ENCODE results near the gene RORC. TPM values are rescaled to one million over a fixed set of nuclear protein-coding genes. Genes with fewer than 3 reads are reported as not detected.
"Not testable (repeated sequence)": the region's sequence is repeated elsewhere in the genome, so short reads cannot be mapped to it uniquely, and the experiment has no call there.

Gene RORC
- 1 to 10 TPM; 1.3 to 1.5 TPM for total RNA-seq

DNA sequence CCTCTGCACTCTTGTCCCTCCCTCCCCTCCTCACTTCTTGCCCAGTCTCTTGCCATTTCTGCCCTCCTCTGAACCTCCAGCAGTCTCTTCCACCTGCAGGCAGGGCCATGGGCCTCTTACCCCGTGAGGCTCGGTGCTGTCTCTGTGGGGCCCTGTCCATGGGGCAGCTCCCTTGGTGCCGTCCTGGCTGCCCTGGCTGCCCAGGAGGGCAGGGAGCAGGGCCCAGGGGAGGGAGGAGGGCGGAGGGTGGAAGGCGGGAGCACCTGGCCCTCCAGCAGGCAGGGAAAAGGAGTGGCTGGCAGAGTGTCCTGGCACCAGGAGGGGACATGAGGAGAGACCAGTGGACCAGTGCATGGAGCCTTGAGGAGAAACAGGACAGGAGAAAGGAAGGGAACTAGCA, at the start of gene RORC:
RORC (minus strand) TSS at position 198 of the 400 bp plus-strand sequence; CDS start at position 160, 38 bp downstream.
- TF ChIP-seq, protein P1, sequence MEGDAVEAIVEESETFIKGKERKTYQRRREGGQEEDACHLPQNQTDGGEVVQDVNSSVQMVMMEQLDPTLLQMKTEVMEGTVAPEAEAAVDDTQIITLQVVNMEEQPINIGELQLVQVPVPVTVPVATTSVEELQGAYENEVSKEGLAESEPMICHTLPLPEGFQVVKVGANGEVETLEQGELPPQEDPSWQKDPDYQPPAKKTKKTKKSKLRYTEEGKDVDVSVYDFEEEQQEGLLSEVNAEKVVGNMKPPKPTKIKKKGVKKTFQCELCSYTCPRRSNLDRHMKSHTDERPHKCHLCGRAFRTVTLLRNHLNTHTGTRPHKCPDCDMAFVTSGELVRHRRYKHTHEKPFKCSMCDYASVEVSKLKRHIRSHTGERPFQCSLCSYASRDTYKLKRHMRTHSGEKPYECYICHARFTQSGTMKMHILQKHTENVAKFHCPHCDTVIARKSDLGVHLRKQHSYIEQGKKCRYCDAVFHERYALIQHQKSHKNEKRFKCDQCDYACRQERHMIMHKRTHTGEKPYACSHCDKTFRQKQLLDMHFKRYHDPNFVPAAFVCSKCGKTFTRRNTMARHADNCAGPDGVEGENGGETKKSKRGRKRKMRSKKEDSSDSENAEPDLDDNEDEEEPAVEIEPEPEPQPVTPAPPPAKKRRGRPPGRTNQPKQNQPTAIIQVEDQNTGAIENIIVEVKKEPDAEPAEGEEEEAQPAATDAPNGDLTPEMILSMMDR (IDR thresholded peaks at IDR 0.05) = no peak
- H3K4me3 Mint-ChIP-seq = no peak within 1 kb of the TSS
- H3K27ac Mint-ChIP-seq = peak within 1 kb of the TSS; percentile 35
- H3K27me3 Mint-ChIP-seq = no peaks in the 10 kb centered on the region
- intact Hi-C loops (cut with micrococcal nuclease) = loop anchor here (10.0 kb wide), 1 partner anchor 237 kb away; no protein-coding TSS in a partner anchor
- no peaks in the 10 kb centered on the region for H3K36me3 Mint-ChIP-seq (ENCODE audit: low read depth)
- ATAC-seq (no peak), DNase-seq (no peak)
- H3K4me1 Mint-ChIP-seq (ENCODE audit: low read depth) = peaks cover 72% of the 10 kb centered on the region
- no peaks in the 10 kb centered on the region for H3K9me3 Mint-ChIP-seq
- ChIA-PET CTCF (interaction anchor here (1.9 kb wide), 1 partner anchor 57 kb away, joined by 4 read pairs; no protein-coding TSS in a partner anchor), POLR2A (no interaction called here)

DNA sequence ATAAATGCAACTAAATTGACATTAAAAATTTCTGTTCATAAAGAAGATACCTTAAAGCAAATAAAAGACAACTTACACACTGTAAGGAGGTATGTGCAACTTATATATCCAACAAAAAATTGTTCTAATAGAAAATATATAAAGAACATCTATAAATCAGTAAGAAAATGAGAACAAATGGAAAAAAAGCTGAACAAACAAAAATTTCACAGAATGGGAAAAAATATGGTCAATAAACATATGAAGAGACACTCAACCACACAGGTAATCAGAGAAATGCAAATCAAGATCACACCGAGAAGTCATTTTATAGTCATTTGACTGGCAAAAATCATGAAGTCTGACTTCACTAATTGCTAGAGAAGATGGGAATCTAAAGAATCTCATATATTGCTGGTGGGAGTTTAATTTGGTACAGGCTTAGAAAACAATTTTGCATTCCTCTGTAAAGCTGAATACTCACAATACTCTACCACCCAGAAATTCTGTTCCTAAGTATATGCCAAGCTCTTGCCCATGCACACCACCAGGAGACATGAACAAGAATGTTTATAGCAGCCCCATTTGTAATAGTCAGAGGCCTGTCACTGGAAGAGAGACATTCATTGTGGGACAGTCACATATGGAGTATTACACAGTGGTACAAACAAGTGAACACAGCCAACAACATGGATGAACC, 44.0 kb upstream of the RORC start:
- ATAC-seq = no peak
- no peak overlapping the region for H3K4me3 Mint-ChIP-seq
- peaks cover 13% of the 10 kb centered on the region for H3K4me1 Mint-ChIP-seq (ENCODE audit: low read depth)
- peaks cover 21% of the 10 kb centered on the region for H3K36me3 Mint-ChIP-seq (ENCODE audit: low read depth)
- ChIA-PET CTCF (interaction anchor here (0.8 to 2.0 kb wide), 3 partner anchors 9 to 126 kb away, joined by 3 to 5 read pairs (median 3); no protein-coding TSS in a partner anchor), POLR2A (interaction anchor here (0.6 kb wide), 1 partner anchor 371 kb away, joined by 3 read pairs; no protein-coding TSS in a partner anchor)
- H3K27me3 Mint-ChIP-seq = no peaks in the 10 kb centered on the region
- no peaks in the 10 kb centered on the region for H3K9me3 Mint-ChIP-seq
- H3K27ac Mint-ChIP-seq = peak overlapping the region; percentile 26
- no peak for DNase-seq
- TF ChIP-seq, protein P1 (IDR thresholded peaks at IDR 0.05) = no peak
- intact Hi-C loops (cut with micrococcal nuclease) = no loop called here

DNA sequence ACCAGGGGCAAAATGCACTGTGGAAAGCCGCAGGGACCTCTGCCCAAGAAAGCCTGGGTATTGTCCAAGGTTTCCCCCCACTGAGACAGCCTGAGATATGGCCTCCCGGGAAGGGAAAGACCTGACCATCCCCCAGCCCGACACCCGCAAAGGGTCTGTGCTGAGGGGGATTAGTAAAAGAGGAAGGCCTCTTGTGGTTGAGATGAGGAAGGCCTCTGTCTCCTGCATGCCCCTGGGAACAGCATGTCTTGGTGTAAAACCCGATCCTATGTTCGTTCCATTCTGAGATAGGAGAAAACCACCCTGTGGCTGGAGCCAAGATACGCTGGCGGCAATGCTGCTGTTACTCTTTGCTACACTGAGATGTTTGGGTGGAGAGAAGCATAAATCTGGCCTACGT, 41.2 kb upstream of the RORC start:
- Mint-ChIP-seq H3K36me3 (ENCODE audit: low read depth) (peaks cover 19% of the 10 kb centered on the region), H3K4me1 (ENCODE audit: low read depth) (peaks cover 20% of the 10 kb centered on the region)
- POLR2A ChIA-PET; ATAC-seq; H3K4me3 Mint-ChIP-seq; H3K27ac Mint-ChIP-seq; H3K9me3 Mint-ChIP-seq; intact Hi-C loops (cut with micrococcal nuclease); CTCF ChIA-PET; H3K27me3 Mint-ChIP-seq; DNase-seq: not testable (repeated sequence)

DNA sequence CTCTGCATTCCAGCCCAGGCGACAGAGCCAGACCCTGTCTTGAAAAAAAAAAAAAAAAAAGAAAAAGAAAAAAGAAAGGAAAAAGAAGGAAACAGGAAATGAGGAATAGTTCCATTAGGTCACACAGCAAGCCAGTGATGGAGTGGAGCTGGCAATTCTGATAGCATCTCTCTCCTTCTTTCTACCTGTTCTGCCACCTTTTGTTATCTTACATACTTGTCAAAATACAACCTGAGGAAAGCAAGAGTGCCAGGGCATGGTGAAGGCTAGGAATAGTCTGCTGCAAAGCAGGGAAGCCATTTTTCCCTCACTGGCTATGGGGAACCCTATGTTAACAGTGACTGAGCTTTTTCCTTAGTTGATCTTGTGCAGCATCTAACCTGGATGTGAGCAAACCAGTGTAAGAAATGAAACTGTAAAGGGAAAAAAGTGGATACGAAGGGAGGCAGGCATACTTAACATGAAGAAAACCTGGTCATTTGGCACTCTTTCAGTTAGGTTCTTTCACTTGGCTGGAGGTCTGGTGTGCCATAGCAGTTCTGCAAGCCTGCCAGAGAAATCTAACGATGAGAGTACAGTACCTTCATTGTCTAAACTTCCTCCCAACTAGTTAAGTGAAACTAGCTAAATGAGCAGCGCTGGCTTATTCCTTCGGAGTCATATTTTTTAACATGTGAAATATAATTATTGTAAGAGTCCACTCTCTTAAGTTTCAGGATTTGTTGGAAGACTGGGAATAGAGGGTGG, 39.9 kb upstream of the RORC start:
- no peak for ATAC-seq
- no peak overlapping the region for H3K4me3 Mint-ChIP-seq
- peaks cover 16% of the 10 kb centered on the region for H3K36me3 Mint-ChIP-seq (ENCODE audit: low read depth)
- POLR2A ChIA-PET = no interaction called here
- TF ChIP-seq, protein P1 (IDR thresholded peaks at IDR 0.05) = no peak
- H3K4me1 Mint-ChIP-seq (ENCODE audit: low read depth) = peaks cover 22% of the 10 kb centered on the region
- CTCF ChIA-PET = interaction anchor here (0.9 kb wide), 2 partner anchors 27 to 33 kb away, joined by 3 read pairs; no protein-coding TSS in a partner anchor
- no peak for DNase-seq
- intact Hi-C loops (cut with micrococcal nuclease) = no loop called here
- no peaks in the 10 kb centered on the region for H3K9me3 Mint-ChIP-seq
- no peaks in the 10 kb centered on the region for H3K27me3 Mint-ChIP-seq
- H3K27ac Mint-ChIP-seq = no peak overlapping the region

DNA sequence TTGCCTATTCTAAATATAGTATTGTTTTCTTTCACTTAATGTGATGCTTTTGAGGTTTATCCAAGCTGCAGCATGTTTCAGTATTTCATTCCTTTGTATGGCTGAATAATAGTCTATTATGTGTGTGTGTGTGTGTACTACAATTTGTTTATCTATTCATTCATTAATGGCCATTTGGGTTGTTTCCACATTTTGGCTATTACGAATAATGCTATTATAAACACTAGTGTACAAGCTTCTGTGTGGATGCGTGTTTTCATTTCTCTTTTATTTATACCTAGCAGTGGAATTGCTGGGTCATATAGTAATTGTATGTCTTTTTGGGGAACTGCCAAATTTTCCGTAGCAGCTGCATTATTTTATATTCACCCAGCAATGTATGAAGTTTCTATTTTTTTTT, 36.9 kb upstream of the RORC start:
- intact Hi-C loops (cut with micrococcal nuclease) = no loop called here
- H3K27me3 Mint-ChIP-seq = no peaks in the 10 kb centered on the region
- no peak overlapping the region for H3K27ac Mint-ChIP-seq
- DNase-seq (no peak), ATAC-seq (no peak)
- ChIA-PET CTCF (no interaction called here), POLR2A (no interaction called here)
- no peak overlapping the region for H3K4me3 Mint-ChIP-seq
- no peaks in the 10 kb centered on the region for H3K9me3 Mint-ChIP-seq
- peaks cover 9% of the 10 kb centered on the region for H3K4me1 Mint-ChIP-seq (ENCODE audit: low read depth)
- no peaks in the 10 kb centered on the region for H3K36me3 Mint-ChIP-seq (ENCODE audit: low read depth)
- TF ChIP-seq, protein P1 (IDR thresholded peaks at IDR 0.05) = no peak

All from activated CD8-positive, alpha-beta T cell treated with anti-CD3 and anti-CD28 coated beads for 36 hours (primary cell).